Ishikawa (cell line): ENCODE results near the gene FBXL19.
A peak's percentile ranks its signal among the peaks of the same experiment; 100 is the strongest.

Experiments used
- CEBPB ChIP-seq: IDR thresholded peaks from 2 replicates; pipeline ENCODE4 v1.6.1; 2012
- CREB1 ChIP-seq: IDR thresholded peaks from 2 replicates; pipeline ENCODE4 v1.6.1; 2012; ENCODE audit warnings: low read depth
- EGR1 ChIP-seq: IDR thresholded peaks from 2 replicates; pipeline ENCODE4 v1.6.1; 2012
- EP300 ChIP-seq: IDR thresholded peaks from 2 replicates; pipeline ENCODE4 v1.6.1; 2012; ENCODE audit warnings: borderline replicate concordance
- FOXM1 ChIP-seq: IDR thresholded peaks from 2 replicates; pipeline ENCODE4 v1.6.1; 2012; ENCODE audit warnings: low read depth, borderline replicate concordance
- NFIC ChIP-seq: IDR thresholded peaks from 2 replicates; pipeline ENCODE4 v1.6.1; 2012
- RAD21 ChIP-seq: IDR thresholded peaks from 2 replicates; pipeline ENCODE4 v1.6.1; 2012; ENCODE audit warnings: low read depth
- TAF1 ChIP-seq: IDR thresholded peaks from 2 replicates; pipeline ENCODE4 v1.6.1; 2012; ENCODE audit warnings: low read depth, mild to moderate bottlenecking
- TCF12 ChIP-seq: IDR thresholded peaks from 2 replicates; pipeline ENCODE4 v1.6.1; 2012; ENCODE audit warnings: low read depth
- TEAD4 ChIP-seq: IDR thresholded peaks from 2 replicates; pipeline ENCODE4 v1.6.1; 2012
- USF1 ChIP-seq: IDR thresholded peaks from 2 replicates; pipeline ENCODE4 v1.6.1; 2012
- YY1 ChIP-seq: IDR thresholded peaks from 2 replicates; pipeline ENCODE4 v1.6.1; 2012; ENCODE audit warnings: low read depth
- ZBTB7A ChIP-seq: IDR thresholded peaks from 2 replicates; pipeline ENCODE4 v1.6.1; 2012; ENCODE audit warnings: low read depth
- TF ChIP-seq, protein P1 (sequence below): IDR thresholded peaks from 2 replicates; pipeline ENCODE4 v1.6.1; 2012; ENCODE audit warnings: low read depth, mild to moderate bottlenecking
- TF ChIP-seq, protein P2 (sequence below): IDR thresholded peaks from 2 replicates; pipeline ENCODE4 v1.6.1; 2012

The FBXL19 gene

GRCh38 chr16:30902029-30902972 lies 21.1 kb upstream of the FBXL19 start:
- TF ChIP-seq YY1: 0 out of 2 replicates have a peak, but pooled peaks have one; percentile 8
- no peak for TF ChIP-seq CREB1
- peak; percentile 30; the same call in 1 of the 2 replicates for TF ChIP-seq RAD21

DNA sequence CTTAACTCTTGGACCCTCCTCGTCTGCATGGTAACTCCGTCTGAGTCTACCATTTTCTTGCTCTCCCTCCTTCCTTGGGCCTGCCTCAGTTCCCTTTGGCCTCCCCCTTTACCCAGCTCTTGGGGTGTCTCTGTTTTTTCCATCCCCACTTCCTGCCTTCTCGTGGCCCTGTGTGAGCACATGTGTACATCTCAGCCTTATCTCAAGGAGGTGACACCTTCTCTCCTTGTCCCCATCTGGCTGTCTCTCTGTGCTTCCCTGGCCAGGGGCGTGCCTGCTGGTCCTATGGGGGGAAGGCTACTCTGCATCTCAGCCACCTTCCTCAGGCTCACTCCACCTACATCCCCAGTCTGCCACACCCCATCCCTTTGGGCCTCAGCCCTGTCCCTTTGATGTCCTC lies 20.4 kb upstream of the FBXL19 start:
- TF ChIP-seq NFIC: no peak
- TF ChIP-seq EP300: no peak
- TF ChIP-seq CREB1: no peak
- TF ChIP-seq TEAD4: no peak
- no peak for TF ChIP-seq TAF1
- no peak for TF ChIP-seq EGR1
- TF ChIP-seq, protein P1, sequence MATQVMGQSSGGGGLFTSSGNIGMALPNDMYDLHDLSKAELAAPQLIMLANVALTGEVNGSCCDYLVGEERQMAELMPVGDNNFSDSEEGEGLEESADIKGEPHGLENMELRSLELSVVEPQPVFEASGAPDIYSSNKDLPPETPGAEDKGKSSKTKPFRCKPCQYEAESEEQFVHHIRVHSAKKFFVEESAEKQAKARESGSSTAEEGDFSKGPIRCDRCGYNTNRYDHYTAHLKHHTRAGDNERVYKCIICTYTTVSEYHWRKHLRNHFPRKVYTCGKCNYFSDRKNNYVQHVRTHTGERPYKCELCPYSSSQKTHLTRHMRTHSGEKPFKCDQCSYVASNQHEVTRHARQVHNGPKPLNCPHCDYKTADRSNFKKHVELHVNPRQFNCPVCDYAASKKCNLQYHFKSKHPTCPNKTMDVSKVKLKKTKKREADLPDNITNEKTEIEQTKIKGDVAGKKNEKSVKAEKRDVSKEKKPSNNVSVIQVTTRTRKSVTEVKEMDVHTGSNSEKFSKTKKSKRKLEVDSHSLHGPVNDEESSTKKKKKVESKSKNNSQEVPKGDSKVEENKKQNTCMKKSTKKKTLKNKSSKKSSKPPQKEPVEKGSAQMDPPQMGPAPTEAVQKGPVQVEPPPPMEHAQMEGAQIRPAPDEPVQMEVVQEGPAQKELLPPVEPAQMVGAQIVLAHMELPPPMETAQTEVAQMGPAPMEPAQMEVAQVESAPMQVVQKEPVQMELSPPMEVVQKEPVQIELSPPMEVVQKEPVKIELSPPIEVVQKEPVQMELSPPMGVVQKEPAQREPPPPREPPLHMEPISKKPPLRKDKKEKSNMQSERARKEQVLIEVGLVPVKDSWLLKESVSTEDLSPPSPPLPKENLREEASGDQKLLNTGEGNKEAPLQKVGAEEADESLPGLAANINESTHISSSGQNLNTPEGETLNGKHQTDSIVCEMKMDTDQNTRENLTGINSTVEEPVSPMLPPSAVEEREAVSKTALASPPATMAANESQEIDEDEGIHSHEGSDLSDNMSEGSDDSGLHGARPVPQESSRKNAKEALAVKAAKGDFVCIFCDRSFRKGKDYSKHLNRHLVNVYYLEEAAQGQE: no peak
- TF ChIP-seq FOXM1: no peak
- TF ChIP-seq USF1: no peak
- no peak for TF ChIP-seq CEBPB
- TF ChIP-seq, protein P2, sequence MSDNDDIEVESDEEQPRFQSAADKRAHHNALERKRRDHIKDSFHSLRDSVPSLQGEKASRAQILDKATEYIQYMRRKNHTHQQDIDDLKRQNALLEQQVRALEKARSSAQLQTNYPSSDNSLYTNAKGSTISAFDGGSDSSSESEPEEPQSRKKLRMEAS: no peak
- TF ChIP-seq YY1: no peak
- TF ChIP-seq ZBTB7A: no peak
- no peak for TF ChIP-seq RAD21

GRCh38 chr16:30903596-30903995 lies 19.8 kb upstream of the FBXL19 start:
- TF ChIP-seq CREB1: no peak
- TF ChIP-seq EGR1: no peak
- no peak for TF ChIP-seq USF1
- TF ChIP-seq FOXM1: no peak
- TF ChIP-seq TEAD4: no peak
- TF ChIP-seq, protein P2: no peak
- no peak for TF ChIP-seq NFIC
- TF ChIP-seq RAD21: no peak
- no peak for TF ChIP-seq TAF1
- no peak for TF ChIP-seq ZBTB7A
- no peak for TF ChIP-seq TCF12
- no peak for TF ChIP-seq EP300

GRCh38 chr16:30904114-30904780 lies 19.1 kb upstream of the FBXL19 start:
- TF ChIP-seq CREB1 (no peak), TCF12 (no peak)

DNA sequence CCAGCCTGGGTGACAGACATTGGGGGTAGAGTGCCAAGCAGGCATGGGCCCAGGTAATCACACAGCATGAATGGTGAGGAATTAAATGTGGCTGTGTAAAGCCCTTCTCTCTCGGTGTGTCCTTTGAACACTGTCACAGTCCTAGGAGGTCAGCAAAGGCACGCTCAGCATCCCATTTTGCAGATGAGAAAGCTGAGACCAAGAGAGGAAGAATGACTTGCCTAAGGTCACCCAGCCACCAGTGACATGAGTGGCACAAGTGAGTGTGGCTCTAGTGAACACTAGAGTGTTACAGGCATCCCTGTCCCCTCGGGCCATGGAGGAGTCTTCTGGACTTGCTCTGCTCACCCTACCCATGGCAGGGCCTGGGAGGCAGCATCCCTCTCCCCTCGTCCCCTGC lies 16.3 kb upstream of the FBXL19 start:
- TF ChIP-seq, protein P2: no peak
- no peak for TF ChIP-seq USF1
- TF ChIP-seq YY1: no peak

DNA sequence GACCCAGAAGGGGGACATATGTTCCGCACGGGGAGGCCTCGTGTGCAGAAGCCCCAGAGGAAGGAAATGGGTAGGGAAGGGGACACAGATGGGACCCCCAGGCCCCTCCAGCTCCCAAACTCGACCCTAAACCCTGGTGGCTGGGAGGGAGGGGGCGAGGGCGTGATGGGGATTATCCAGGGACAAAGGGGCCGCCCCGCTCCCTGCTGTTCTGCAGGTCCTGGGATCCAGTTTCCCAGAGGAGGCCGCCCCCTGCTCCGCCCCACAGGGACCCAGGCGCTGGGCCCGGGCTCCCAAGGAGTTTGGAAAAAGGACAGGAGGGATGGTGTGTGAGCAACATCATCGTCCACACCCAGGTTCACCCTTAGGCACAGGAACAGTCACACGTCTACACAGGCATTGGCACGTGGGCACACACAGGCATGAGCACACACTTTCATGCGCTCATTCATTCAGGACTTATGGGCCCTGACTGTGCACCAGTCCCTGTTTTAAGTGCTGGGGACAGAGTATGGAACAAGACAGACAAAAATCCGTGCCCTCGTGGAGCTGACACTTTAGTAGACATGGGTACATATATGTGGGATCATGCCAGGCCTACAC lies 12.8 kb upstream of the FBXL19 start:
- peak; percentile 60; the same call in 1 of the 2 replicates for TF ChIP-seq ZBTB7A
- TF ChIP-seq, protein P2: no peak
